ENCODE measurements around the gene RRP9.
A peak's percentile ranks its signal among the peaks of the same experiment; 100 is the strongest.
"Not testable (repeated sequence)": the region's sequence is repeated elsewhere in the genome, so short reads cannot be mapped to it uniquely, and the experiment has no call there.

RRP9 gene, protein sequence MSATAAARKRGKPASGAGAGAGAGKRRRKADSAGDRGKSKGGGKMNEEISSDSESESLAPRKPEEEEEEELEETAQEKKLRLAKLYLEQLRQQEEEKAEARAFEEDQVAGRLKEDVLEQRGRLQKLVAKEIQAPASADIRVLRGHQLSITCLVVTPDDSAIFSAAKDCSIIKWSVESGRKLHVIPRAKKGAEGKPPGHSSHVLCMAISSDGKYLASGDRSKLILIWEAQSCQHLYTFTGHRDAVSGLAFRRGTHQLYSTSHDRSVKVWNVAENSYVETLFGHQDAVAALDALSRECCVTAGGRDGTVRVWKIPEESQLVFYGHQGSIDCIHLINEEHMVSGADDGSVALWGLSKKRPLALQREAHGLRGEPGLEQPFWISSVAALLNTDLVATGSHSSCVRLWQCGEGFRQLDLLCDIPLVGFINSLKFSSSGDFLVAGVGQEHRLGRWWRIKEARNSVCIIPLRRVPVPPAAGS

DNA sequence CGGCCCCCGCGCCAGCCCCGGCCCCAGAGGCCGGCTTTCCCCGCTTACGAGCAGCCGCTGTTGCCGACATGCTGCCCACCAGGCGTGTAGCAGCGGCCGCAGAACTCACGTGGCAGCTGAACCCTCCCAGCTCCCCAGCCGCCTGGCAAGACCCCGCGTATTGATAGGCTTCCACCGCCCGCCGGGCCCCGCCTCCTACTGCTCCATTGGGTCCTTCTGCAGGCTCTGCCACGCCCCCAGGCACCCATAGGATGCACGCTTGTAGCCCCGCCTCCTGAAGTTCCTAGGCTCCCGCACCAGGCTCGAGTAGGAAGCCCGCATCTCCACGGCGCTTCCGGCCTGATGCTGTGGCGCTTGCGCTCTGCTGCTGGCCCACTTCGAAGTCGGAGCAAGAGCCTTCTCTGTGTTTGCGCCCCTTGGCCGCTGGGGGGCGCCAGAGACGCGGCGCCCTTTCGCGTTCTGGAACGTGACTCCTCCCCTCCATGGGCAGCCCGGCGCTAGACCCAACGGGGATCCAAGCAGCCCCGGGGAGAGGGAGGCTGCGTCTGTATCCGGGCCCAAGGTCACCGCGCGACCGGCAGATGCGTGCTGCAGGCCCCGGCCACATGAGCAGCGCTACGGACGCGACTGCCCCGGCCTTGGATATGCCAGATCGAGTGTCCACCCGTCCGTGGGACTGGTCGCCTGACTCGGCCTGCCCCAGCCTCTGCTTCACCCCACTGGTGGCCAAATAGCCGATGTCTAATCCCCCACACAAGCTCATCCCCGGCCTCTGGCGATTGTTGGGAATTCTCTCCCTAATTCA, at the start of gene RRP9, which contains the start of gene PARP3:
TSS of gene RRP9 (minus strand) at position 107 of the 805 bp plus-strand sequence. CDS start at position 70, 37 bp downstream.
TSS of gene PARP3 (plus strand) at position 566 of the 805 bp plus-strand sequence. CDS start 993 bp downstream, outside the sequence.
- TF ChIP-seq, protein P1, sequence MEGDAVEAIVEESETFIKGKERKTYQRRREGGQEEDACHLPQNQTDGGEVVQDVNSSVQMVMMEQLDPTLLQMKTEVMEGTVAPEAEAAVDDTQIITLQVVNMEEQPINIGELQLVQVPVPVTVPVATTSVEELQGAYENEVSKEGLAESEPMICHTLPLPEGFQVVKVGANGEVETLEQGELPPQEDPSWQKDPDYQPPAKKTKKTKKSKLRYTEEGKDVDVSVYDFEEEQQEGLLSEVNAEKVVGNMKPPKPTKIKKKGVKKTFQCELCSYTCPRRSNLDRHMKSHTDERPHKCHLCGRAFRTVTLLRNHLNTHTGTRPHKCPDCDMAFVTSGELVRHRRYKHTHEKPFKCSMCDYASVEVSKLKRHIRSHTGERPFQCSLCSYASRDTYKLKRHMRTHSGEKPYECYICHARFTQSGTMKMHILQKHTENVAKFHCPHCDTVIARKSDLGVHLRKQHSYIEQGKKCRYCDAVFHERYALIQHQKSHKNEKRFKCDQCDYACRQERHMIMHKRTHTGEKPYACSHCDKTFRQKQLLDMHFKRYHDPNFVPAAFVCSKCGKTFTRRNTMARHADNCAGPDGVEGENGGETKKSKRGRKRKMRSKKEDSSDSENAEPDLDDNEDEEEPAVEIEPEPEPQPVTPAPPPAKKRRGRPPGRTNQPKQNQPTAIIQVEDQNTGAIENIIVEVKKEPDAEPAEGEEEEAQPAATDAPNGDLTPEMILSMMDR (IDR thresholded peaks at IDR 0.05; ENCODE audit: low read depth, low read length) = peak; percentile 95

DNA sequence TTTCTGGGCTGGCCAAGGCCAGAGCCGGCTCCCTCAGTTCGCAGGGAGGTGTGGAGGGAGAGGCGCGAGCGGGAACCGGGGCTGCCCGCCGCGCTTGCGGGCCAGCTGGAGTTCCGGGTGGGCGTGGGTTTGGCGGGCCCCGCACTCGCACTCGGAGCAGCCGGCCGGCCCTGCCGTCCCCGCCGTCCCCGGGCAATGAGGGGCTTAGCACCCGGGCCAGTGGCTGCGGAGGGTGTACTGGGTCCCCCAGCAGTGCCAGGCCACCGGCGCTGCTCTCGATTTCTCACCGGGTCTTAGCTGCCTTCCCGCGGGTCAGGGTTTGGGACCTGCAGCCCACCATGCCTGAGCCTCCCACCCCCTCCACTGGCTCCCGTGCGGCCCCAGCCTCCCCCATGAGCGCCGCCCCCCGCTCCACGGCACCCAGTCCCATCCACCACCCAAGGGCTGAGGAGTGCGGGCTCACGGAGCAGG, 48.8 kb upstream of the RRP9 start:
- H3K4me3 ChIP-seq (ENCODE audit: low read depth, low read length) = not testable (repeated sequence)

More for the DNA sequence above, at the start of gene RRP9, which contains the start of gene PARP3:
- peak within 1 kb of the TSS; percentile 91 for H3K4me3 ChIP-seq (ENCODE audit: low read depth, low read length)

GRCh38 chr3:51988286-51989146, 46.8 kb upstream of the RRP9 start:
- TF ChIP-seq, protein P1 (IDR thresholded peaks at IDR 0.05; ENCODE audit: low read depth, low read length) = no peak
- no peak overlapping the region for H3K4me3 ChIP-seq (ENCODE audit: low read depth, low read length)

GRCh38 chr3:51987568-51987967, 45.9 kb upstream of the RRP9 start:
- H3K4me3 ChIP-seq (ENCODE audit: low read depth, low read length) = no peak overlapping the region
- TF ChIP-seq, protein P1 (IDR thresholded peaks at IDR 0.05; ENCODE audit: low read depth, low read length) = no peak

DNA sequence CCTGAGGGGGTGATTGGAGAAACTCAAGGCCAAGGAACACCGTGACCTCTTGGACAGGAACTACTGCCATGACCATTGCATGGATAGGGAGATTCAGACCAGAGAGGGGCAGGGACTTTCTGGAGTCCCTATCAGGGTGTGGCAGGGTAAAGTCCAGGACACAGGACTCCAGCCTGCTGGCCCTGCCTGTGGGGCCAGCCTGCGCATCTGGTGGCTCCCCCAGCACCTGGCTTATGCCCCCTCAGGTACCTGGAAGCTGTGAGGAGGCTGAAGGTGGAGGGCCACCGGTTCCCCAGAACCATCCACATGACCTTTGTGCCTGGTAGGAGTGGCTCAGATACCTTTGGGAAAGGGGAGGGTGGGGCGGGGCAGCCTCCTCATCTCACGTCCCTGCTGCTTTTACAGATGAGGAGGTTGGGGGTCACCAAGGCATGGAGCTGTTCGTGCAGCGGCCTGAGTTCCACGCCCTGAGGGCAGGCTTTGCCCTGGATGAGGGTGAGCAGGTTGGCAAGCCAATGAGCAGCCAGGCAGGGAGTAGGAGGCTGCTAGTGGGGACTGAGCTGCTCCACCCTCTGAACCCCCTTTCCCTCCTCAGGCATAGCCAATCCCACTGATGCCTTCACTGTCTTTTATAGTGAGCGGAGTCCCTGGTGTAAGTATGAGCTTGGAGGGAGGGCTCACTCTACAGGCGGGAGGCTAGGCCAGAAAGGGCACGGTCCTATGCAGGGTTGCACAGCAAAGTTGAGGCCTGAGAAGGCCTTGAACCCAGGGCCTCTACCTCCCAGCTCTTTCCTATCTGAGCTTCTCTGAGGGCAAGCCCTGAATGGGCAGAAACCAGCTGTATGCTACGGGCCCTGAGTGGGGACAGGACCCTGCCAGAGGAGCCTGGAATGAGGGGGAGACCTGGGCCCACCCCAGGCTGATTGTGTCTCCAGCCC, 44.6 kb upstream of the RRP9 start:
- TF ChIP-seq, protein P1 (IDR thresholded peaks at IDR 0.05; ENCODE audit: low read depth, low read length) = no peak
- H3K4me3 ChIP-seq (ENCODE audit: low read depth, low read length) = no peak overlapping the region

DNA sequence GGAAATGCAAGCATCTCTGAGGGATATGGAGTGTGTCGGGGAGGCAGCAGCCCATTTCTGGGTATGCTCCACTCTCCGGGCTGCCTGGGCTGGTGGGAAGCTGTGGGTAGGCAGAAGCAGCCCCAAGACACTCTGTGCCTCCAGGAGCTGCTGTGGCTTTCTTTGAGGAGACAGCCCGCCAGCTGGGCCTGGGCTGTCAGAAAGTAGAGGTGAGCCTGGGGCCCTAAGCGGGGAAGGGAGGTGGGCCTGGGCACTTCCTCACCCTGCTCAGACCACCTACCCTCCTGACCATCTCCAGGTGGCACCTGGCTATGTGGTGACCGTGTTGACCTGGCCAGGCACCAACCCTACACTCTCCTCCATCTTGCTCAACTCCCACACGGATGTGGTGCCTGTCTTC, 43.4 kb upstream of the RRP9 start:
- TF ChIP-seq, protein P1 (IDR thresholded peaks at IDR 0.05; ENCODE audit: low read depth, low read length) = no peak
- no peak overlapping the region for H3K4me3 ChIP-seq (ENCODE audit: low read depth, low read length)
